ENCODE results near the gene XCL2. TPM values are rescaled to one million over a fixed set of nuclear protein-coding genes. Genes with fewer than 3 reads are reported as not detected.

The XCL2 gene
- total and polyA plus RNA-seq, 10 of the 15 experiments (the other 5 are each of a cell fraction or from before 2014, with no cell fraction given): 0.50 to 299 (median 4.8) TPM

DNA sequence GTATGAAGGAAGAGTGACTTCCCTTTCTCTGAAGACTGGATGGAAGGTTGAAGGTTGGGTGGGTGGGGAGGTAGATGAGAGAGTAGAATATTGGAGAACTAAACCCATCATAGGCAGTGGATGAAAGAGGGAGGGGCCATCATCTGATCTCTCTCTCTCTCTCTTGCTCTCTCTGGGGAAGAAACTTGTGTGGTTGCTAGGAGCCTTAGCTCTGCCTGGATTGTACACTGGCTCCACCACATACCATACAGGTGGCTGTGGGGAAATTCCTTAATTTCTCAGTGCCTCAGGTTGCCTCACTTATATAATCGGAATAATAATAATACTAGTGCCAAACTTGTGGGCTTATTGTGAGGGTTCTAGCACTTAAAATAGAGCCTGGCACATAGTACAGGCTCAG, 42.1 kb upstream of the XCL2 start:
- ChIA-PET CTCF (interaction anchor here (5.5 to 6.9 kb wide), 2 partner anchors 16 to 146 kb away, joined by 26 to 32 read pairs; no protein-coding TSS in a partner anchor), SMC1A (ENCODE audit: uncharacterized antibody, unreplicated experiment) (interaction anchor here (1.4 to 5.3 kb wide), 5 partner anchors 14 to 243 kb away, joined by 3 to 35 read pairs (median 8); no protein-coding TSS in a partner anchor), RAD21 (ENCODE audit: unreplicated experiment) (interaction anchor here (1.0 to 3.4 kb wide), 3 partner anchors 14 to 147 kb away, joined by 3 to 13 read pairs (median 11); no protein-coding TSS in a partner anchor), POLR2A (interaction anchor here (1.3 kb wide), 1 partner anchor 21 kb away, joined by 4 read pairs; no protein-coding TSS in a partner anchor)
- H3K9me3 ChIP-seq (replicated peaks; ENCODE audit: control insufficient read depth, insufficient read depth, low read length): no peaks in the 10 kb centered on the region
- no peaks in the 10 kb centered on the region for H4K20me1 ChIP-seq (ENCODE audit: control insufficient read depth, insufficient read depth)
- intact Hi-C loops (cut with micrococcal nuclease; ENCODE audit: unreplicated experiment) (no loop called here), in situ Hi-C loops (cut with MboI) (no loop called here)
- H3K36me3 ChIP-seq (ENCODE audit: control insufficient read depth in 2 of 2, insufficient read depth in 2 of 2, low read length in 1 of 2): no peaks in the 10 kb centered on the region
- ATAC-seq (no peak), FAIRE-seq (no peak), DNase-seq (ENCODE audit: low read depth, low spot score) (no peak)
- H3K4me3 ChIP-seq: no peak overlapping the region
- no peak overlapping the region for H3K9ac ChIP-seq (ENCODE audit: control insufficient read depth, insufficient read depth, low read length)
- no peak overlapping the region for H3K4me2 ChIP-seq (ENCODE audit: control insufficient read depth, insufficient read depth)
- no TSS peak for BruUV-seq (replicated peaks)
- H3K79me2 ChIP-seq (ENCODE audit: control insufficient read depth, insufficient read depth, low read length): no peaks in the 10 kb centered on the region
- 85% methylated on average over 1 of the region's 1 CpG for WGBS (ENCODE audit: insufficient coverage, insufficient replicate concordance, low lambda C conversion rate, missing lambda C conversion rate)
- H3K4me1 ChIP-seq (ENCODE audit: control insufficient read depth, insufficient read depth, low read length): no peaks in the 10 kb centered on the region
- TF ChIP-seq POLR2AphosphoS5 (IDR thresholded peaks at IDR 0.05; ENCODE audit: low read length) (no peak), KLF5 (IDR thresholded peaks at IDR 0.05; ENCODE audit: partially characterized antibody) (no peak), SREBF2 (IDR thresholded peaks at IDR 0.05; ENCODE audit: low read length) (no peak), TCF3 (IDR thresholded peaks at IDR 0.05; ENCODE audit: borderline replicate concordance, insufficient read depth, low read depth, low read length) (no peak), SIX5 (IDR thresholded peaks at IDR 0.05; ENCODE audit: low read depth, low read length, severe bottlenecking) (no peak), RAD51 (IDR thresholded peaks at IDR 0.05) (no peak), RCOR1 (conservative IDR thresholded peaks at IDR 0.05; ENCODE audit: low read depth, low read length) (no peak), NFYA (IDR thresholded peaks at IDR 0.05; ENCODE audit: borderline replicate concordance, low read depth, low read length) (no peak), DPF2 (IDR thresholded peaks at IDR 0.05) (no peak), YBX1 (IDR thresholded peaks at IDR 0.05) (no peak), ZNF207 (IDR thresholded peaks at IDR 0.05; ENCODE audit: borderline replicate concordance) (no peak), CHD4 (IDR thresholded peaks at IDR 0.05) (no peak), EGR1 (IDR thresholded peaks at IDR 0.05; ENCODE audit: borderline replicate concordance in 1 of 2, low read depth in 2 of 2, low read length in 2 of 2) (no peak), GATAD2B (conservative IDR thresholded peaks at IDR 0.05; ENCODE audit: low read depth) (no peak)
- TF ChIP-seq, protein P1, sequence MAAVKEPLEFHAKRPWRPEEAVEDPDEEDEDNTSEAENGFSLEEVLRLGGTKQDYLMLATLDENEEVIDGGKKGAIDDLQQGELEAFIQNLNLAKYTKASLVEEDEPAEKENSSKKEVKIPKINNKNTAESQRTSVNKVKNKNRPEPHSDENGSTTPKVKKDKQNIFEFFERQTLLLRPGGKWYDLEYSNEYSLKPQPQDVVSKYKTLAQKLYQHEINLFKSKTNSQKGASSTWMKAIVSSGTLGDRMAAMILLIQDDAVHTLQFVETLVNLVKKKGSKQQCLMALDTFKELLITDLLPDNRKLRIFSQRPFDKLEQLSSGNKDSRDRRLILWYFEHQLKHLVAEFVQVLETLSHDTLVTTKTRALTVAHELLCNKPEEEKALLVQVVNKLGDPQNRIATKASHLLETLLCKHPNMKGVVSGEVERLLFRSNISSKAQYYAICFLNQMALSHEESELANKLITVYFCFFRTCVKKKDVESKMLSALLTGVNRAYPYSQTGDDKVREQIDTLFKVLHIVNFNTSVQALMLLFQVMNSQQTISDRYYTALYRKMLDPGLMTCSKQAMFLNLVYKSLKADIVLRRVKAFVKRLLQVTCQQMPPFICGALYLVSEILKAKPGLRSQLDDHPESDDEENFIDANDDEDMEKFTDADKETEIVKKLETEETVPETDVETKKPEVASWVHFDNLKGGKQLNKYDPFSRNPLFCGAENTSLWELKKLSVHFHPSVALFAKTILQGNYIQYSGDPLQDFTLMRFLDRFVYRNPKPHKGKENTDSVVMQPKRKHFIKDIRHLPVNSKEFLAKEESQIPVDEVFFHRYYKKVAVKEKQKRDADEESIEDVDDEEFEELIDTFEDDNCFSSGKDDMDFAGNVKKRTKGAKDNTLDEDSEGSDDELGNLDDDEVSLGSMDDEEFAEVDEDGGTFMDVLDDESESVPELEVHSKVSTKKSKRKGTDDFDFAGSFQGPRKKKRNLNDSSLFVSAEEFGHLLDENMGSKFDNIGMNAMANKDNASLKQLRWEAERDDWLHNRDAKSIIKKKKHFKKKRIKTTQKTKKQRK (IDR thresholded peaks at IDR 0.05; ENCODE audit: low read depth, low read length): no peak
- TF ChIP-seq, protein P2, sequence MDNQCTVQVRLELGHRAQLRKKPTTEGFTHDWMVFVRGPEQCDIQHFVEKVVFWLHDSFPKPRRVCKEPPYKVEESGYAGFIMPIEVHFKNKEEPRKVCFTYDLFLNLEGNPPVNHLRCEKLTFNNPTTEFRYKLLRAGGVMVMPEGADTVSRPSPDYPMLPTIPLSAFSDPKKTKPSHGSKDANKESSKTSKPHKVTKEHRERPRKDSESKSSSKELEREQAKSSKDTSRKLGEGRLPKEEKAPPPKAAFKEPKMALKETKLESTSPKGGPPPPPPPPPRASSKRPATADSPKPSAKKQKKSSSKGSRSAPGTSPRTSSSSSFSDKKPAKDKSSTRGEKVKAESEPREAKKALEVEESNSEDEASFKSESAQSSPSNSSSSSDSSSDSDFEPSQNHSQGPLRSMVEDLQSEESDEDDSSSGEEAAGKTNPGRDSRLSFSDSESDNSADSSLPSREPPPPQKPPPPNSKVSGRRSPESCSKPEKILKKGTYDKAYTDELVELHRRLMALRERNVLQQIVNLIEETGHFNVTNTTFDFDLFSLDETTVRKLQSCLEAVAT (IDR thresholded peaks at IDR 0.05): no peak
- TF ChIP-seq, protein P3, sequence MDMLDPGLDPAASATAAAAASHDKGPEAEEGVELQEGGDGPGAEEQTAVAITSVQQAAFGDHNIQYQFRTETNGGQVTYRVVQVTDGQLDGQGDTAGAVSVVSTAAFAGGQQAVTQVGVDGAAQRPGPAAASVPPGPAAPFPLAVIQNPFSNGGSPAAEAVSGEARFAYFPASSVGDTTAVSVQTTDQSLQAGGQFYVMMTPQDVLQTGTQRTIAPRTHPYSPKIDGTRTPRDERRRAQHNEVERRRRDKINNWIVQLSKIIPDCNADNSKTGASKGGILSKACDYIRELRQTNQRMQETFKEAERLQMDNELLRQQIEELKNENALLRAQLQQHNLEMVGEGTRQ (IDR thresholded peaks at IDR 0.05; ENCODE audit: borderline replicate concordance, low read depth, low read length): no peak
- peaks cover 0 to 2% of the 10 kb centered on the region in 2 experiments; a peak in 1 of 4 replicates for H3K27me3 ChIP-seq (replicated peaks in 1 of 2; ENCODE audit: control insufficient read depth in 2 of 2, insufficient read depth in 2 of 2, low read length in 1 of 2)
- no peak overlapping the region for H2AFZ ChIP-seq (ENCODE audit: control insufficient read depth, low read depth, low read length)
- no peak overlapping the region for H3K27ac ChIP-seq (ENCODE audit: control insufficient read depth, insufficient read depth)
